Activated CD8-positive, alpha-beta memory T cell treated with anti-CD3 and anti-CD28 coated beads, Interleukin-2, amount 50 U/mL, for 24 hours (primary cell): Measurements from ENCODE around the gene XXYLT1.

Source experiments
- DNase-seq: peaks from one replicate; pipeline ENCODE4 v3.0.0-alpha.2; 2020; ENCODE audit errors: extremely low read depth

XXYLT1 gene

DNA sequence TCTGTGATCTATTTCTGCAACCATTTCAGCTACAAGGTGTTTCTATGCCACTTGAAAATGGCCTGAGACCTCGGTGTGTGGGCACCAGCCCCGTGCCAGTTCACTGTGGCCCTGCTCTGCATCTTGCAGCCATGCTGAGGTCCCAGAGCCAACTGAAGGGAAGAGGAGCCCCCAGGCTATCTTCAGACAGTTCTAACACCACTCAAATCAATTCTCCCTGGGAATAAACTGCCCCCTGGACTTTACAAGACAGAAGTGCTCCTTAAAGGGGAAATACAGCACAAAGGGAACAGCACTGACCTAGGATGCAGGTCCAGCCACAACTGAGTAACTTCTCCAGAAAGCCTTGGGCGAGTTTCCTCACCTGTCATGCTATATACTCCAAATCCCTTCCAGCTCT is 3.9 kb downstream of the XXYLT1 start:
- DNase-seq: no peak

DNA sequence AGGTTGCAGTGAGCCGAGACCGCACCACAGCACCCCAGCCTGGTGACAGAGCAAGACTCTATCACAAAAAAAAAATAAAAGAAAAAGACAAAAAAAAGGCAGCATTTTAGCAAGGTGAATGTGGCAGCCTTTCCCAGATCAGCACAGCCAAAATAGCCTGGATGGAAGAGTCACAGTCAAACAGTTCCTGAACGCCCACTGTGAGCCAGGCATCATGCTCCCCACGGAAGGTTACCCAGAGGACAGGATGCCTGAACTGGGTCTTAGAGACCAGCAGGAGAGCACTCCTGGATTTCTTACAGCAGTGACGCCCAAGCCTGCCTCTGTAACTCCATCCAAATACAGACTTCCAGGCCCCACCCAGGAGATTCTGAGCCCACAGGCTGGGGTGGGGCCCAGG is 4.5 kb downstream of the XXYLT1 start:
- DNase-seq: no peak

DNA sequence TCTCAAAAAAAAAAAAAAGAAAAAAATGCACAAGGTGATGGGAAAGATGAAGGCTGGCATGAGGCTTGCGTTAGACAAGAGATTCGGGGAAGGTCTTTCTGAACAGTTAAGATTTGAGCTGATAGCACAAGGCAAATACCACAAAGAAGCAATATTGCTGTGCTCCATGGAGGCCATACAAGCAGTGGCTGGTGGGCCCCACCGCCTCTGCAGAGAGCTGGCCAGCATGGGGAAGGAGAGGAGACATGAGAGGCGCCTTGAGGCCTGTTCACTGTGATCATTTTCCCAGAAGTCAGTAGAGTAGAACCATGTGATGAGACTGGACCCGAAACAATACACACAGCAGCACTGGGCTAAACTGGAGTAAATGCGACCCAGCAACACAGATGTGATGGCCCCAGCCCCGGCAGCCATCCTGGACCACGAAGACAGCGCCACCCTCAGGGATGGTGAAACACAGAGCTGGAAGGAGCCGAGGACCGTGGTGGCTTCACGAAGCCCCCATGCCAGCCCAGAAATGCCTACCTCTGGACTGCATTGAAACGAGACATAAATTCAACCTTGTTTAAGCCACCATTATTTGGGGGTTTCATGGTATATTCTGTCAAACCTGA is 5.5 kb downstream of the XXYLT1 start:
- DNase-seq: no peak

DNA sequence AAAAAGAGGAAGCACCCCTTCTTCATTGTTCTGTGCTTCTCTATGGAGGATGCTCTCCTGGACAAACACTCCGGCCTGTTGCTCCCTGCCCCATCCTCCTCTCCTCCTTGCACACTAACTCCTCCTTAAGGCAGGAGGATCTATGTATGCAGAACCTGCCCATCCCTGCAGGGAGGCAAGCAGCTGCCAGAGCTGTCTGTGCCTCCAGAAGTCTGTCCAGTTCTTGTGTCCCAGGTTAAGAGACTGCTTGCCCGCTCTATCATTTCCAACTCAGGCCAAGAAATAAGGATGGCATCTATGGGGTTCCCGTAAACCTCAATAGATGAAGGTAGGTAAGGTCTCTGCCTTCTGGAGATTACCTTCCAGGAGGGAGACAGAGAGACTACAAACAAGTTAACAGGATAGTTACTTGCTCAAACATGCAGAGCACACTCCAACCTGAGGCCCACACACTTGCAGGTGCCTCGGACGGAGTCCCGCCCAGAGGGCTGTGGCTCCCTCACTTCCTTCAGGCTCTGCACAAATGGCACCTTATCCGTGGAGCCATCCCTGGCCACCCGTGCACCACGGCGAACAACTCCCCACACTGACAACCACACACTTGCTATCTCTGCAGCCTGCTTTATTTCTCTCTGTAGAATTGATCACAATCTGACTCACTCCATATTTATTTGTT is 6.9 kb downstream of the XXYLT1 start:
- no peak for DNase-seq

DNA sequence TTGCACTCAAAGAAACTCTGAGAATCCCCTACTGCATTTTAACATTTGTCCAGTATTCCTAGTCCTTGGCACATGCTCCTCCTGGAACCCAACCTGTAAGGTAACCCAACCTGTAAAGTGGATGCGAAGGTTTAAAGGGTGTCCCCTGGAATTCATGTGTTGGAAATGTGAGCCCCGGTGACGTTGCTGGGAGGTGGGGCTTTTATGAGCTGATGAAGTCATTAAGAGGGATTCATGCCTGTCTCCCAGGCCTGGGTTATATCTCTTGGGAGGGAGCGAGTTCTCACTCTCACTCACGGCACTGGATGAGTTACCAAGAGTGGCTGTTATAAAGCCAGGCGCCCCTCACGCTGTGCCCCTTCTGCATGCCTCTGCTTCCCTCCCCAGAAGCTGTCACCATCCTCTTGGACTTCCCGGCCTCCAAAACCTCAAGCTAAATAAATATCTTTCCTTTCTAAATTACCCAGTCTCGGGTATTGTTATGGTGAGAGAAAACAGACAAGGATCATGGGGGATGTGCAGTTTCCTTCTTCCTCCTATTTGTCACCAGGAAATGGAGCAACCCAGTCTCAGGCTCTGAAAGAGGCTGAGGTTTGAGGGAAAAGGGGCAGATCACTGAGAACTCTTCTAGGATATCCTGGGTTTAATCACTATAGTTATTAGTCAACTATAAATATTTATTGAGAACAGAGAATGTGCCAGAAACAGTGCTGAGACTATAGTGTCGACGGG is 7.6 kb downstream of the XXYLT1 start:
- no peak for DNase-seq

DNA sequence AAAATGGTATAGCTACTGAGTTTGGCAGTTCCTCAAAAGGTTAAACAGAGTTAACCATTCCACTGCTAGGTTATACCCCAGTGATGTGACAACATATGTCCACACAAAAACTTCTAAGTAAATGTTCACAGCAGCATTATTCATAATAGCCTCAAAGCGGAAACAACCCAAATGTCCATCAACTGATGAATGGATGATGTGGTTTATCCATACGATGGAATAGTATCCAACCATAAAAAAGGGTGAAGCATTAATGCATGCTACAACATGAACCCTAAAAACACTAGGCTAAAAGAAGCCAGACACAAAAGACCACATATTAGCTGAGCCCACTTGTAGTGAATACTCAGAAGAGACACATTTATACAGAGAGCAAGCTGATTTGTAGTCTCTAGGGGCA is 9.0 kb downstream of the XXYLT1 start:
- DNase-seq: no peak

DNA sequence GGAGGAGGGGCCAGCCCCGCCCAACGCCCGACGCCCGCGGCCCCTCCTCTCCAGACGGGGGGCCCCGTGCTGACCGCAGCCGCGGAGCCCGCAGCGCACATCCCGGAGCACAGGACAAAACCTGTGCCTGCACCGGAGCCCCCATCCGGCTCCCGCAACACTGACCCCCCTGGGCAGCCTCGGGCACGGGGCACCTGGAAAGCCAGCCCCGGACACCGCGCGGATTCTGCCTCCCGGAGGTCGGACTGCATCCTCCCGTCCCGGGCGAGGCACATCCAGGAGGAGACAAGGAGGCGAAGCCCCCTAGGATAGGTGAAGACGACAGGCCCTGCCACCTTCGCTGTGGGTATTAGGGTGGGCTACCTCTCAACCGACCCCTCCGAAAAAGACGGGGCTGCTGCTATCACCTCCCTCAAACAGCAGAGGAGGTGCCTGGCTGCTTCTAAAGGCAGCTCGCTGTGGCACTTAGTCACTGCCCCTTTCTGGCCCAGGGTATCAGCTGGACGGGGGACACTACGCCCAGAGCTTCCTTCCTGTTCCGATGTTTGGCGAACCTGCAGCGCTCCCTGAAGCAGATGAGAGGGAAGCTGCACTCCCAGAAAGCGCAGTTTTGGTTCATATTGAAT is 10.6 kb downstream of the XXYLT1 start:
- no peak for DNase-seq

DNA sequence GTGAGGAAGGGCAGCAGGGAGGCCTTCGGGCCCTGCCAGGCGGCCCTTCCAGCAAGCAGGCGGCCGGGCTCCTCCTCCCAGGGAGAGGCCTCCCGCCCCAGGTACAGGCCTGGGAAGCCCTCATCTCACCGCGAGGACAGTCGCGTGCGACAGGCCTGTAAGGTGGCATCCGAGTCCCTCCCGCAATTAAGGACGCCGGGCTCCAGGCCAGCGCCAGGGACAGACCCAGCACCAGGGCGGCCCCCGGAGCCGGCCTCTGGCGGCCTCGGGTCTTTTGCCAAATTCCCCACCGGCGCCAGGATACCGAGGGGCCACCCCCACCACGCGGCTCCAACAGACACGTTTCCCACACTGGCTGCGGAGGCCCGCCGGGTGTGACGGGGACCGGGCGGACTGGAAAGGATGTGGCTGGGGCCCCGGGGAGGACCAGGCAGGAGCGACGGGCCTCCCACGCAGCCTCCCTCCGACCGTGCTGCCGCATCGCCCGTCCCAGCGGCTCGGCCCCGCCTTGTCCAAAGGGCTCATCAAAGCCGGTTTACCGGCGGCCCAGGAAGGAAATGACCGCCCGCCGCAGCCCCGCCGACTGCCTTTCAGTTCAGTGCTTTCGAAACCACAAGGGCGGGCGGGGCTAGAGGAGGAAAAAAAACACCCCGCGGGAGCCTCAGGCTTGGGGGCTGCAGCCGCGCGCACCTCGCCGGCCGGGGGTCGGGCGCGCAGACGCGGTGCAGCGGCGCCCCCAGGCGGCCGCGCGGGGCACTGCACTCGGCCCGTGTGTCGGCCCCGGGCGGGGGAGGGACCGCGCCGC is 11.3 kb downstream of the XXYLT1 start:
- DNase-seq: peak; percentile 75

DNA sequence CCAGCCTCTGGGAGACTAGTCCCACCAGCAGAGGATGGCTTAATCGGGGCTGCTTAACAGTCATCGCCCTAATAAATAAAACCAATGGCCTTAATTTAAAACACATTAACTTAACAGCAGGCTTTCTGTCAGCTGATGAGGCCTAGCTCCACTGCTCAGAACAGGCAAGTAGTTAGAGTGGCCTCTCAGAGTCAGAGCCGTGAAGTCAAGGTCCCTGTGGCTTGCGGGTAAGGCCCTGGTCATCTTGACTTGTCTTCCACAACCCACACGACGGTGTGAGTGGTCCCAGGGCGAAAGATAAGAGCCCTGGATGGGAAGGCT is 11.8 kb downstream of the XXYLT1 start:
- no peak for DNase-seq

DNA sequence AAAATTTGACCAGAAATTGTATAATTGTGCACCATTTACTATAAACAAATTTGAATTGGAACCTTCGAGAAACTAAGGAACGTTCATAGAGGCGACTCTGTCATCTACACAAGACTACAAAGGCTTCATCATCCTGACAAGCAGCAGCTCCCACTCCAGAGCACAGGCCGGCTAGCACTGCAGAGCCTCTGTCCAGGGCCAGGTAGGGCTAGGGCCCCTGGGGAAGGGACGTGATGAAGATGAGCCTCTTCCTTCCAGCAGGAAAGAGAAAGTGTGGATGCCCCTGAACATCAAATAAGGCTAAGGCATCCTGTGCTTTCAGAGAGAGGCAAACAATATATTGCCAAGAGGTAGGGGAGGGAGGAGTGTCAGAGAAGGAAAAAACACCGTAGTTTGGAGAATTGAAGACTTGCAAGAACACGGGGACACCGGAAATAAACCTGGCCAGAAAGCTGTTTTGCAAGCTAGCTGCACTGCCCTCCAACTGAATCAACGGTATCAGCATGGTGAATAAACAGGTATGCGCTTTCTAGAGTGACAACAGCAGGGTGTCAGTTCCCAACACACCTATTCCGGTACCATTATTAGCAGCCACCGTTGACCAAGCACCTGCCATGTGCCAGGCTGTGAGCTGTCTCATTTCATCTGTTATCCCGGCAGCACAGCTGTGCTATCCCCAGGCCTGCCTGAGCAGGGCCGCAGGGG is 12.4 kb downstream of the XXYLT1 start:
- no peak for DNase-seq

DNA sequence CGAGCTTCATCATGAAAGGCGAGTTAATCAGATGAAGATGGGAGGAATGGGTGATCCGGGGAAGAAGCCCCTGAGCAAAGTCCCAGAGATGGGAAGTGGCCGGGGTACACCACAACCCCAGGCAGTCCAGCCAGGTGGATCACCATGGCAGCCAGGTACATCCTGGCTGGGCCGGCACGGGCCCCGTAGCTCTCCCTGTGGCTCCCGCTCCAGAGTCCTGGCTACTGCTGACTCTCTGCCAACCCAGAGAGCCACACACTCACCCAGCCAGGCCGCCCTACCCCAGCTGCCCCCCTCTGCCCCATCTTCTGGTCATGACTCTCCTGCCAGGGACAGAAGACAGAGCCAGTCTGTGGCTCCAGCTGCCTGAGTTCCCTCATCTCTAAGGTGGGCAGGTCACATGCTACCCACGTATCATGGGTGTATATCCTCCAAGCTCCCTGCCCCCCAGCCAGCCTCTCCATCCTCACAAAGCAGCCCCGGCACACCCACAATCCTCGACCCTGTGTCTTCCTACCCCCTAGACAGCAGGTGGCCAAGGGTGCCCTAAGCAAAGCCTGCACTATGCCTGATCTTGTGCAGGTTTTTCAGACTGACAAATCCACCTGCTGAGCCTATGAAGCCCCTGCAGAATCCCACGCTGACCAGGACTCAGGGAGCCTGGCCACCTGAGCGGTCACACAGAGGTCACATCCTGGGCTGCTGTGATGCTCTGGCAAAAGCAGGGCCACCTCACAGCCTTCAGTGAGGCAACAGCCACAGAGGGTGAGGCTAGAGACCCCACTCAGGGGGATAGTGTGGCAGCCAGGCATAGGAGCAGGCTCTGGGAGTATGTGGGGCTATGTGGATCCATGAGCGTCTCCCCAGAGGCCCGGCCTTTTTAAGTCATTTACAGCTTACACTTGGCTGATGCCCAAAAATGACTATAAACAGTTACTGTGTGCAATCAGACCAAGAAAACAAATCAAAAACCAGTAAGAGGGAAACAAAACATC is 13.2 kb downstream of the XXYLT1 start:
- no peak for DNase-seq

DNA sequence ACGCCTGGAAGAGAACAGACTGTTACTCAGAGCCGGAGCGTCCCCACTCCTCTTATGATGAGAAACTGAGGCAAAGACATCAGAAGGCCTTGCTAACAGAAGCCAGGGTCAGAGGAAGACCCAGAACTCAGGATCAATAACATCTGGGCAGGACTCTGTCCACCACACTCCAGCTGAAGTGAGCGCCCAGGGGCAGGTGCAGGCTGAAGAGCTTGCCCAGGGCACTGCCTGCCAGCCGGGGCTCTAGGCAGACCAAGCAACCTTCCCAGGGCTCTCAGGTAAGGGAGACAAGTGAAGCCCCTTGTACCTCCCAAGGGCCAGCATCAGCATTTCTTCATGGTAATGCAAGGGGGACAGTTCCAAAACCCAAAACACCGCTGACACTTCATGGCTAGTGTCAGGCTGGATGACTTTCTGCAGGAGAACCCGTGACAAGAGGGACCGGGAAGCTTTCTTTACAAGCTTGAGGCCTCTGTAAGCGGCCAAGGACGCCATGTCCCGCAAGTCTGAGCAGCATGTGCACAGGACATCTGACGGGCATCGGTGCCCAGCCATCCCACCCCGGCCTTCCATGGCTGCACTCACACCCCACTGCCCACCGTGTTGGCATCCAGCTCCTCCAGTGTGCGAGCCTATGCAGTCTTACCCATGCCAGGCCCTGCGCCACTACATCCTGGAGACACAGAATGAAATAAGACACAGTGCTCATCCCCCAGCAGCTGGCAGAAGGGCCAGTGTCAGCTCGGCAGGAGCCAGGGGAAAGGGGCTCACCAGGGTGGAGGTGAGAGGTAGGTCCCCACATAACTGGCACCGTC is 14.1 kb downstream of the XXYLT1 start:
- DNase-seq: no peak

DNA sequence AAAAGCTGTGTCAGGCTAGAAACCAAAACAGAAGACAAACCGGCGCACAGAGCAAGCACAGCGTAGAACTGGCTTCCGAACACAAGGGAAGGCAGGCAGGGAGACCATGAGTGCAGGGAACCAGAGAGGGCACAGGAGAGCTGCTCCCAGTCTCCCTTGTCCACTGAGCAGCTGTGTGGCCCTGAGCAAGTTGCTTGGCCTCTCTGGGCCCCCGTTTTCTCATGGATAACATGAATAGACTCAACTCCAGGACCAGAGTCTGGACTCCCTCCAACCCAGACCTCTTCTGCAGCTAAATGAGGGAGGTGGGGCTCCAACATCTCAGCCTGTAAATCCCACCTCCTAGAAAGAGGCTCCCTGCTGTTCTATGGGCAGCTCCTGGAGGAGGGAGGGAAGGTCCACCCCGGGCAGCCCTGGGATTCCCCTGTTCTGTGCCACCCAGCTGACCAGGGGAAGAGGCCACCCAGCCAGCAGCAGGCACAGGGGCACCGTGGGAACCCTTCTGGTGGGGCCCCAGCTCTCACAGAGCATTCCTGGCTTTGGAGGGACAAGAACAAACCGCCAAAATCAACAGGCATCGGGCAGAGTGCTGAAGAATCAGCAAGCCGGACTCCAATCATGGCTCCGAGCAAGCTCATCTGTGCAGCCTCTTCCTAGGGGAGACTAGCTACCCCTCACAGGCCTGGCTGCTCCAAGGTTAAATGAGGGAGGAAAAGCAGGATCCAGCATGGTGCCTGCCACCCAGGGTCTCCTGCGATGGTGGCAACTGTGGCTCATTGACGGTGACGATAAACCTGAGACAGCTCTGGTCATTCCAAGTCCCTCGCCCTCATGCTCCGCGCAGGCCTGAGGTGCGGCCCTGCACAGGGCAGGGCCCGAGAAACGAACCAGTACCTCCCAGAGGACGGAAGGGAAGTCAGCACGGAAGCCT is 15.1 kb downstream of the XXYLT1 start:
- DNase-seq: no peak

DNA sequence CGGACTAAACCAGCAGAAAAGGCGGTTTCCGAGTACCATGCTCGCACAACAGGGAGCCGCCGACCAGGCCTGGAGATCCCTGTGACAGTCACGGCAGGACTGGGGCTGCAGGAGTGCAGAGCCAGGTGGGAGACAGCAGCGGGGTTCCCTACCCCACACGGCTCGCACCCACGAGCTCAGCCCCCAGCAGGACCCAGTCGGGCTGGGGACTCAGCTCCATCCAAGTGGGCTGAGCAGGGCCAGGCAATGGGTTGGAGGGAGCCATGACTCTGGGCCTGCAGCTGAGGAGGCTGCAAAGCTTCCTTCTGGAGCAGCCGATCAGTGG is 15.8 kb downstream of the XXYLT1 start:
- DNase-seq: no peak

DNA sequence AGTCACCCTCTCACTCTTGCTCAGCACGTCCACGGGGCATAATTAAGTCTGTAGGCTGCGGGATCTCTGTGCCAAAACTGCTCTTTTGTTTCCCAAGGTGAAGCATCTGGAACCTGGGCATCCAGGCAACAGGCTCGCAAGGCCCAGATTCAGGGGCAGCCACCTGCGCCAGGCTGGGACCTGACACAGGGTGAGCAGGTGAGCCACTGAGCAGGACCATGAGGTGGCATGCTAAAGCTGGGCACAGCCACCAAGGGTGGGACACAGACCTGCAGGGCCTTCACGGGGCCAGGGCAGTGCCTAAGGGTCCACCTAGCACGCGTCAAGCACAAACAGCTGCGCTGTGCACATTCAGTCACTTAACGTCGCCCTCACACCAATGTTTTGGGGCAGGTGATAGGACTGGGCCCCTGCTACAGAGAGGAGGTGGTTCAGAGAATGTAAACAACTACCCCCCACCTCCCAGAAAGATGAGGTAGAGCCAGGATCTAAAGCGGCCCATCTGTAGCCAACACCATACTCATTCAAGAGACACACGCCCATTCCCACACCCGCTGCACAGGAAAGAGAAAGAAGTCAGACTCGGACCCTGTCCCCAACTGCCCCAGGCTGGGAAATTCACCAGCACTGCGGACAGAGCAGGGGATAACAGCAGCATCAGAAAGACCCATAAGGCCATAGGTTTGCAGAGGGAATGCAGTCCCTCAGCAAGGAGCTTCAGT is 16.3 kb downstream of the XXYLT1 start:
- no peak for DNase-seq

DNA sequence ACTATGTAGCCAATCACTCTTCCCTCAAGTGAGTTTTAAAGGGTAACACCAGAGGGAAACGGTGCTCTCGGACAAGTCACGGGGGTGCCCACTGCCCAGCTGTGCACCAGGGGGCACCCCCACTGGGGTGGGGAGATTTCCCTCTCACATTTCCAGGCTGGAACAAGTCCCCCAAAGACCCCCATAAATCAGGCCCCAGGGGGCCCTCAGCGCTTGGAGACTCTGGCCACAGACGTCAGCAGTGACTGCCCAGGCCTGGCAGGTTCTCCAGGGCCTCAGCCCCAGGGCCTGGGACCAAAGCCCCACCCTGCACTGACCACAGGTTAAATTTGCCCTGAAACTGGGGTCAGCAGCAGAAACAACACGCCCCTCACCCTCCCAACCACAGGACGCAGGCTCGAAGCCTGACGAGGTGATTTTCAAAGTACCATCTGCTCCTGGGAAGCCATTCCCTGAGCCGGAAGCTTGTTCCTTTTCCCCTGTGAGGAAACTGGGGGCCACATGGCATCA is 17.0 kb downstream of the XXYLT1 start:
- no peak for DNase-seq

DNA sequence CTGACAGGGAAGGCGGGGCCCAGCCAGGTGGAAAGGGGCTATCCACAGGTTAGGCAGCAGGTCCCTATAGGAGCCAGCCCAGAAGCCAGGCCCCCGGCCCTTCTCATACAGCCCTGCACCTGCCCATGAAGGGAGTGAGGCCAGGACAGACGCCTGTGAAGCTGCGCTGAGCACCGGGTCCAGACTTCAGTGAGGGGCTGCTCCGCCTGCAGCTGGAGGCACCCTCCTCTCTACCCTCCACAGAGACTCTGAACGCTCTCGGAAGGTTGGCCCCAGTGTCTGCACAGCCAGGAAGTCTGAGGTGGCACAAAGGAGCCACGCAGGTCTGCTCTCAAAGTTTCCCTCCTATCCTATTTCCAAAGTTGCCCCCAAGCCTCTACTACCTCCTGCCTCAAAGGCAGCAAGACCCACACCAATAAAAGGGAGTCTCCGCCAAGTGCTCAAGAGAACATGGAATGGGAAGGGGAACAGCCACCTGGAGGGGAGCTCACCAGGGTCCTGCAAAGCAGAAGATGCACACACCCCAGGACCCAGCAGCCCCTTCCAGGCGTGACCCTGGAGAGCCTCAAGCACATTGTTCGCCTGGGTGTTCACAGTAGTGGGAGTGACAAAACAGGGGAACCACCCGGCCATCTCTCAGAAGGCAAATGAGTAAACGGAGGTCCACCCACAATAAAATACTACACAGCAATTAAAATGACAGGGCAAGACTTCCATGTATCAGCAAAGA is 19.5 kb downstream of the XXYLT1 start:
- DNase-seq: no peak
